Measurements from ENCODE around the gene RPRD1B. TPM values are rescaled to one million over a fixed set of nuclear protein-coding genes. Genes with fewer than 3 reads are reported as not detected.

Gene RPRD1B
- total and polyA plus RNA-seq, 3 donors from 2014 or later, result 30.4 to 50.5 (median 41.9) TPM

GRCh38 chr20:38121741-38122140, 88.2 kb downstream of the RPRD1B start:
- Histone ChIP-seq H3K9me3 (no peaks in the 10 kb centered on the region), H3K27ac (no peak overlapping the region), H3K4me3 (no peak overlapping the region), H3K4me1 (peaks cover 19% of the 10 kb centered on the region), H3K27me3 (no peaks in the 10 kb centered on the region), H3K36me3 (ENCODE audit: low read depth, missing control alignments) (no peaks in the 10 kb centered on the region)
- TF ChIP-seq POLR2A (IDR thresholded peaks at IDR 0.05), result no peak
- TF ChIP-seq CTCF (IDR thresholded peaks at IDR 0.05), result no peak
- intact Hi-C loops (cut with DNase I; ENCODE audit: low total_unique reads), result no loop called here
- DNase-seq, result no peak
- 73 to 82% methylated on average over 4 of the region's 4 CpGs for WGBS, 2 donors

- TF ChIP-seq CTCF (IDR thresholded peaks at IDR 0.05) (no peak), POLR2A (IDR thresholded peaks at IDR 0.05) (no peak)
- no peaks in the 10 kb centered on the region for H3K27me3 ChIP-seq
- H3K36me3 ChIP-seq (ENCODE audit: low read depth, missing control alignments), result no peaks in the 10 kb centered on the region
- peak; percentile 14 for DNase-seq
- peaks cover 21% of the 10 kb centered on the region for H3K4me1 ChIP-seq
- no peak overlapping the region for H3K27ac ChIP-seq
- intact Hi-C loops (cut with DNase I; ENCODE audit: low total_unique reads), result no loop called here
- WGBS, 2 donors, result 41 to 48% methylated on average over 4 of the region's 4 CpGs
- no peaks in the 10 kb centered on the region for H3K9me3 ChIP-seq
- H3K4me3 ChIP-seq, result no peak overlapping the region
These were observed 89.6 kb downstream of the RPRD1B start for GRCh38 chr20:38123021-38123587.

- DNase-seq, result peak; percentile 49
- no peaks in the 10 kb centered on the region for H3K27me3 ChIP-seq
- TF ChIP-seq POLR2A (IDR thresholded peaks at IDR 0.05), result no peak
- no peak for TF ChIP-seq CTCF (IDR thresholded peaks at IDR 0.05)
- no peak overlapping the region for H3K4me3 ChIP-seq
- intact Hi-C loops (cut with DNase I; ENCODE audit: low total_unique reads), result no loop called here
- no peak overlapping the region for H3K27ac ChIP-seq
- peaks cover 21% of the 10 kb centered on the region for H3K4me1 ChIP-seq
- no peaks in the 10 kb centered on the region for H3K9me3 ChIP-seq
- no peaks in the 10 kb centered on the region for H3K36me3 ChIP-seq (ENCODE audit: low read depth, missing control alignments)
- WGBS, 2 donors, result 60 to 63% methylated on average over 16 to 18 of the region's 18 CpGs
These were observed 91.9 kb downstream of the RPRD1B start for GRCh38 chr20:38125157-38126056.

GRCh38 chr20:38126146-38126921, 92.8 kb downstream of the RPRD1B start:
- intact Hi-C loops (cut with DNase I; ENCODE audit: low total_unique reads), result no loop called here
- WGBS, 2 donors, result 77 to 82% methylated on average over 5 to 7 of the region's 7 CpGs
- H3K27me3 ChIP-seq, result no peaks in the 10 kb centered on the region

More at GRCh38 chr20:38126146-38126921, 92.8 kb downstream of the RPRD1B start:
- Histone ChIP-seq H3K4me1 (peaks cover 21% of the 10 kb centered on the region), H3K9me3 (no peaks in the 10 kb centered on the region), H3K4me3 (no peak overlapping the region), H3K36me3 (ENCODE audit: low read depth, missing control alignments) (no peaks in the 10 kb centered on the region), H3K27ac (peak overlapping the region in 1 of 2 donors; percentile 29)
- TF ChIP-seq CTCF (IDR thresholded peaks at IDR 0.05) (no peak), POLR2A (IDR thresholded peaks at IDR 0.05) (no peak)
- no peak for DNase-seq
